Common myeloid progenitor, CD34-positive (primary cell): Measurements from ENCODE around the gene RELT. TPM values are rescaled to one million over a fixed set of nuclear protein-coding genes. Genes with fewer than 3 reads are reported as not detected.
A peak's percentile ranks its signal among the peaks of the same experiment; 100 is the strongest.

Source experiments
- CTCF ChIA-PET: fragments of 350-600 bp; sonication (Branson Sonifier 250); formaldehyde crosslinking; loops from one replicate; lab custom pipeline; 2021; ENCODE audit warnings: antibody characterized with exemption; lab: Charles Lee
- POLR2A ChIA-PET: fragments of 350-600 bp; sonication (Branson Sonifier 250); formaldehyde crosslinking; loops from one replicate; lab custom pipeline; 2021; ENCODE audit warnings: antibody characterized with exemption; lab: Charles Lee
- DNase-seq, 3 donors: peaks; one replicate each; pipeline versions ENCODE4 v3.0.0 to v3.0.0-alpha.2; 2013
- H3K27ac ChIP-seq, 2 experiments: 1 replicate in 1 of 2; 2 replicates in 1 of 2; pipeline ENCODE4 v1.7.0; 2013; ENCODE audit warnings: inconsistent platforms in 2 of 2, low read length in 2 of 2, mild to moderate bottlenecking in 2 of 2, low read depth in 1 of 2, moderate library complexity in 1 of 2; ENCODE audit not compliant: severe bottlenecking in 2 of 2, insufficient read depth in 1 of 2, poor library complexity in 1 of 2
- H3K27me3 ChIP-seq, 5 experiments: replicated peaks in 2 of 5; 1 replicate in 3 of 5; 2 replicates in 2 of 5; pipeline versions ENCODE4 v1.6.1 to v1.7.0; 2013; ENCODE audit warnings: low read length in 4 of 5, mild to moderate bottlenecking in 2 of 5, moderate library complexity in 2 of 5, inconsistent platforms in 1 of 5; ENCODE audit not compliant: insufficient read depth in 5 of 5, control insufficient read depth in 4 of 5
- H3K36me3 ChIP-seq, 4 experiments: 1 replicate in 2 of 4; 2 replicates in 2 of 4; pipeline versions ENCODE4 v1.6.1 to v1.7.0; 2013; ENCODE audit warnings: low read length in 3 of 4, control low read depth in 1 of 4, mild to moderate bottlenecking in 1 of 4; ENCODE audit not compliant: control insufficient read depth in 4 of 4, insufficient read depth in 4 of 4
- H3K4me1 ChIP-seq, 4 experiments: 1 replicate in 3 of 4; 2 replicates in 1 of 4; pipeline versions ENCODE4 v1.6.1 to v1.7.1; 2013; ENCODE audit warnings: low read length in 3 of 4, mild to moderate bottlenecking in 3 of 4, control low read depth in 1 of 4, inconsistent platforms in 1 of 4, moderate library complexity in 1 of 4; ENCODE audit not compliant: control insufficient read depth in 4 of 4, insufficient read depth in 4 of 4; ENCODE audit errors: control extremely low read depth in 1 of 4
- H3K4me3 ChIP-seq, 7 experiments: 1 replicate in 4 of 7; 2 replicates in 3 of 7; pipeline versions ENCODE4 v1.5.1 to v1.7.0; 2013; ENCODE audit warnings: mild to moderate bottlenecking in 7 of 7, low read length in 6 of 7, moderate library complexity in 6 of 7, inconsistent platforms in 2 of 7, low read depth in 2 of 7, control low read depth in 1 of 7; ENCODE audit not compliant: insufficient read depth in 4 of 7, control insufficient read depth in 1 of 7; ENCODE audit errors: extremely low read depth in 1 of 7
- H3K9me3 ChIP-seq, 5 experiments: 1 replicate in 4 of 5; 2 replicates in 1 of 5; pipeline versions ENCODE4 v1.6.1 to v1.7.1; 2013; ENCODE audit warnings: low read length in 4 of 5, mild to moderate bottlenecking in 2 of 5, inconsistent platforms in 1 of 5, low read depth in 1 of 5, moderate library complexity in 1 of 5; ENCODE audit not compliant: control insufficient read depth in 4 of 5, insufficient read depth in 2 of 5; ENCODE audit errors: control extremely low read depth in 1 of 5
- WGBS: methylation state at CpG from one replicate; pipeline ENCODE4 v1.1.5; 2013; ENCODE audit not compliant: insufficient coverage; 5-methylcytosine and 5-hydroxymethylcytosine counted together
- polyA plus RNA-seq: library from polyadenylated mRNA; unstranded; fragments of 120-200 nt; gene quantifications from one replicate; pipeline ENCODE4 v1.2.1, GENCODE V29; 2013

RELT gene
- 20.7 TPM for polyA plus RNA-seq

GRCh38 chr11:73376160-73376802, at the start of gene RELT:
TSS of gene RELT (plus strand) at chr11:73376399. CDS start at chr11:73389137, 12,738 bp downstream.
- 0% methylated on average over 76 of the region's 96 CpGs for WGBS
- POLR2A ChIA-PET, result interaction anchor here (2.0 to 3.0 kb wide), 3 partner anchors 9 to 17 kb away, joined by 9 to 18 read pairs (median 17); no protein-coding TSS in a partner anchor
- H3K9me3 ChIP-seq, result no peaks in the 10 kb centered on the region

GRCh38 chr11:73326929-73327811, 49.0 kb upstream of the RELT start:
- ChIA-PET CTCF (interaction anchor here (0.9 to 17.1 kb wide), 11 partner anchors 8 to 35 kb away, joined by 3 to 323 read pairs (median 4); partner anchors contain the start of gene ARHGEF17), POLR2A (interaction anchor here (1.1 to 3.3 kb wide), 2 partner anchors 10 to 18 kb away, joined by 4 to 11 read pairs; partner anchors contain the start of gene ARHGEF17)
- Histone ChIP-seq H3K9me3 (no peaks in the 10 kb centered on the region), H3K36me3 (peaks cover 4 to 15% (median 7%) of the 10 kb centered on the region in 4 experiments), H3K4me3 (no peak overlapping the region), H3K27me3 (no peaks in the 10 kb centered on the region), H3K4me1 (peaks cover 7 to 78% (median 68%) of the 10 kb centered on the region in 4 experiments), H3K27ac (peak overlapping the region in 1 of 2 experiments; percentile 8)
- WGBS, result 74% methylated on average over 8 of the region's 10 CpGs
- DNase-seq, result peak in 2 of 3 donors; percentile 53 to 59

More at GRCh38 chr11:73376160-73376802, at the start of gene RELT:
- Histone ChIP-seq H3K27me3 (no peaks in the 10 kb centered on the region), H3K36me3 (peaks cover 0 to 24% (median 0%) of the 10 kb centered on the region in 4 experiments), H3K4me1 (peaks cover 9 to 74% (median 68%) of the 10 kb centered on the region in 4 experiments), H3K27ac (peak within 1 kb of the TSS; percentile 78 to 90), H3K4me3 (peak within 1 kb of the TSS; percentile 59 to 96 (median 78))
- CTCF ChIA-PET, result interaction anchor here (0.6 to 2.2 kb wide), 4 partner anchors 9 to 224 kb away, joined by 3 to 6 read pairs (median 4); no protein-coding TSS in a partner anchor
- peak; percentile 89 to 95 (median 95) for DNase-seq

- peak overlapping the region in 1 of 2 experiments; percentile 8 for H3K27ac ChIP-seq
- peaks cover 4 to 15% (median 7%) of the 10 kb centered on the region in 4 experiments for H3K36me3 ChIP-seq
- H3K9me3 ChIP-seq, result no peaks in the 10 kb centered on the region
- 78% methylated on average over 3 of the region's 4 CpGs for whole genome bisulfite sequencing
- DNase-seq, result no peak
- CTCF ChIA-PET, result interaction anchor here (0.5 to 17.1 kb wide), 10 partner anchors 8 to 33 kb away, joined by 3 to 323 read pairs (median 4); partner anchors contain the start of gene ARHGEF17
- H3K4me1 ChIP-seq, result peaks cover 3 to 76% (median 66%) of the 10 kb centered on the region in 4 experiments
- no peak overlapping the region for H3K4me3 ChIP-seq
- POLR2A ChIA-PET, result interaction anchor here (3.3 kb wide), 1 partner anchor 19 kb away, joined by 11 read pairs; the partner anchor contains the start of gene ARHGEF17
- no peaks in the 10 kb centered on the region for H3K27me3 ChIP-seq
Observed at GRCh38 chr11:73327812-73328364, 48.3 kb upstream of the RELT start.

- peak in 2 of 3 donors; percentile 19 to 31 for DNase-seq
- ChIA-PET CTCF (interaction anchor here (0.7 to 17.1 kb wide), 7 partner anchors 9 to 40 kb away, joined by 3 to 323 read pairs (median 4); partner anchors contain the start of gene ARHGEF17), POLR2A (interaction anchor here (0.6 kb wide), 1 partner anchor 9 kb away, joined by 3 read pairs; no protein-coding TSS in a partner anchor)
- no peaks in the 10 kb centered on the region for H3K27me3 ChIP-seq
- H3K36me3 ChIP-seq, result peaks cover under 1 to 9% (median 6%) of the 10 kb centered on the region in 4 experiments
- H3K9me3 ChIP-seq, result no peaks in the 10 kb centered on the region
- H3K27ac ChIP-seq, result peak overlapping the region in 1 of 2 experiments; percentile 25
- WGBS, result no CpG with 5 or more reads among the region's 3 CpGs
- H3K4me3 ChIP-seq, result no peak overlapping the region
- H3K4me1 ChIP-seq, result peaks cover 0 to 77% (median 65%) of the 10 kb centered on the region in 4 experiments
Observed at GRCh38 chr11:73330569-73331093, 45.6 kb upstream of the RELT start.

- no CpG with 5 or more reads among the region's 4 CpGs for WGBS
- peaks cover 0 to 77% (median 65%) of the 10 kb centered on the region in 4 experiments for H3K4me1 ChIP-seq
- H3K9me3 ChIP-seq, result no peaks in the 10 kb centered on the region
- DNase-seq, result no peak
- H3K4me3 ChIP-seq, result no peak overlapping the region
- peaks cover 0 to 4% (median 3%) of the 10 kb centered on the region in 4 experiments for H3K36me3 ChIP-seq
- ChIA-PET CTCF (interaction anchor here (0.9 to 17.1 kb wide), 5 partner anchors 9 to 43 kb away, joined by 3 to 323 read pairs (median 9); partner anchors contain the start of gene ARHGEF17), POLR2A (interaction anchor here (0.7 kb wide), 1 partner anchor 24 kb away, joined by 3 read pairs; no protein-coding TSS in a partner anchor)
- H3K27ac ChIP-seq, result peak overlapping the region in 1 of 2 experiments; percentile 25
- no peaks in the 10 kb centered on the region for H3K27me3 ChIP-seq
Observed at GRCh38 chr11:73331138-73331916, 44.9 kb upstream of the RELT start.
